Measurements from ENCODE around the gene CKMT2.

DNA sequence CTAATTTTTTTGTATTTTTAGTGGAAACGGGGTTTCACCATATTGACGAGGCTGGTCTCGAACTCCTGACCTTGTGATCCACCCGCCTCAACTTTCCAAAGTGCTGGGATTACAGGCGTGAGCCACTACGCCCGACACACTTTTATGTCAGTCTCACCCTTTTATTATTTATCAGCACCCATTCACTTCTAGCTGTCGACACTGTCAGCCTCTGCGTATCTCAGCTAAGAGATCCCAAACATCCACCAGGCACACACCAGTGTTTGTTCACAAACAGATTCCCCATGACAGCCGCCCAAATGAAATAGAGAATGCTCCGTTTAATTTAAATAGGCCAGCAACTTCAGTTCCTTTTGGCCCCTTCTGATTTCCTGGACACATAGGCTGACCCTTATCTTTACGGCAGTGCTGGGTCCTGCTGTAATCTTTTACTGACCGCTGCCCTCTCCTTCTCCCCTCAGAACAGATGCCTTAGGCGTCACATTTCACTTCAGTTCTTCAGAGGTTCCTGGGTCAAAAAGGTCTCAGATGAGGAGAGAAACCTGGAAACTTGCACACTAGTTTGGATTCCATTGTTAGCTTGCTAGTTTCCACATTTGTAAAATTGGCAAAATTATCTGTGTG, 43.1 kb upstream of the CKMT2 start:
- TF ChIP-seq, protein P1, sequence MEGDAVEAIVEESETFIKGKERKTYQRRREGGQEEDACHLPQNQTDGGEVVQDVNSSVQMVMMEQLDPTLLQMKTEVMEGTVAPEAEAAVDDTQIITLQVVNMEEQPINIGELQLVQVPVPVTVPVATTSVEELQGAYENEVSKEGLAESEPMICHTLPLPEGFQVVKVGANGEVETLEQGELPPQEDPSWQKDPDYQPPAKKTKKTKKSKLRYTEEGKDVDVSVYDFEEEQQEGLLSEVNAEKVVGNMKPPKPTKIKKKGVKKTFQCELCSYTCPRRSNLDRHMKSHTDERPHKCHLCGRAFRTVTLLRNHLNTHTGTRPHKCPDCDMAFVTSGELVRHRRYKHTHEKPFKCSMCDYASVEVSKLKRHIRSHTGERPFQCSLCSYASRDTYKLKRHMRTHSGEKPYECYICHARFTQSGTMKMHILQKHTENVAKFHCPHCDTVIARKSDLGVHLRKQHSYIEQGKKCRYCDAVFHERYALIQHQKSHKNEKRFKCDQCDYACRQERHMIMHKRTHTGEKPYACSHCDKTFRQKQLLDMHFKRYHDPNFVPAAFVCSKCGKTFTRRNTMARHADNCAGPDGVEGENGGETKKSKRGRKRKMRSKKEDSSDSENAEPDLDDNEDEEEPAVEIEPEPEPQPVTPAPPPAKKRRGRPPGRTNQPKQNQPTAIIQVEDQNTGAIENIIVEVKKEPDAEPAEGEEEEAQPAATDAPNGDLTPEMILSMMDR (IDR thresholded peaks at IDR 0.05): no peak
- TF ChIP-seq POLR2AphosphoS5 (IDR thresholded peaks at IDR 0.05) (no peak), EP300 (IDR thresholded peaks at IDR 0.05) (no peak), POLR2A (IDR thresholded peaks at IDR 0.05) (no peak)
